SK-N-SH treated with all-trans-retinoic acid at 6 μM for 48 hours (cell line): ENCODE data around the gene DNAJC6.

Source experiments
- BACH2 ChIP-seq: fragments of 250-450 bp; sonication (Bioruptor Pico); IDR thresholded peaks from 2 replicates; pipeline ENCODE4 v1.9.0; 2021; ENCODE audit warnings: mild to moderate bottlenecking, borderline replicate concordance
- OSR1 ChIP-seq: fragments of 250-450 bp; sonication (Bioruptor Pico); IDR thresholded peaks from 2 replicates; pipeline ENCODE4 v1.8.0; 2022; ENCODE audit warnings: moderate library complexity, mild to moderate bottlenecking, inconsistent platforms
- RARB ChIP-seq: fragments of 250-450 bp; sonication (Bioruptor Pico); IDR thresholded peaks from 2 replicates; pipeline ENCODE4 v1.8.0; 2021; ENCODE audit warnings: mild to moderate bottlenecking, moderate library complexity
- SNAI2 ChIP-seq: fragments of 250-450 bp; sonication (Bioruptor Pico); IDR thresholded peaks from 2 replicates; pipeline ENCODE4 v1.5.0; 2020; ENCODE audit warnings: mild to moderate bottlenecking, moderate library complexity
- TOX ChIP-seq: fragments of 250-450 bp; sonication (Bioruptor Pico); IDR thresholded peaks from 2 replicates; pipeline ENCODE4 v1.8.0; 2021; ENCODE audit warnings: mild to moderate bottlenecking, moderate library complexity, borderline replicate concordance
- TF ChIP-seq, protein P1 (sequence below): fragments of 250-450 bp; sonication (Bioruptor Pico); IDR thresholded peaks from 2 replicates; pipeline ENCODE4 v1.5.1; 2020; ENCODE audit warnings: low read depth, mild to moderate bottlenecking, moderate library complexity

DNA sequence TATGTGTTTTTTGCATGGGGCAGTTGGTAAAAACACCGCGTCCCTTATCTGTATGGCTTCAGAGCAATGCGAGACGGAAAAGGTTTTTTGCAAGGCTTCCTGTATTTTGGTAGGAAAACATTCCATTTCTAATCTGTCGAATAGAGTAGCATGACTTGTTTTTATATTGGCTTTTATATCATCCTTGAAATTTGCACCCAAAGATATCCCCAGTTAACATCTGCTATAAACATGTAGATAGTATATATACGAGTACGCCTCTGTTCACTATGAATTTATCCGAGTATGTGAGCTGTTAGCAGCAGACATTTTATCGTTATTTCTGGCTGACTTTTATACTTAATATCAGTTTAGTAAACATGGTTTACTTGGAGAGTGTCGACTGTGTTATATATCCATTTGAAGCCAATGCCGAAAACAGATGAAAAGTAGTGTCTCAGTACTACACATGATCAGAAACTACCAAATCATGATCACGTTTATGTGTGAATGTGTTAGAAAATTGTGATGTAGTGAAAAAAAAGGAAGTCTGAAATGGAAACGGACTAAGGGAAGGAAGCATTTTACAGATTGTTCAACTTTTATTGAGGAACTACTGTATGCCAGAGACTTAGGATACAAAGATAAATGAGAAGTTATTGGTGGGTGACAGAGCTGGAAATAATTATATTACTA is 112.1 kb downstream of the DNAJC6 start:
- TF ChIP-seq OSR1 (CRISPR knock-in tag) (no peak), SNAI2 (CRISPR knock-in tag) (no peak), TOX (CRISPR knock-in tag) (no peak), RARB (no peak), BACH2 (CRISPR knock-in tag) (no peak)
- TF ChIP-seq, protein P1, sequence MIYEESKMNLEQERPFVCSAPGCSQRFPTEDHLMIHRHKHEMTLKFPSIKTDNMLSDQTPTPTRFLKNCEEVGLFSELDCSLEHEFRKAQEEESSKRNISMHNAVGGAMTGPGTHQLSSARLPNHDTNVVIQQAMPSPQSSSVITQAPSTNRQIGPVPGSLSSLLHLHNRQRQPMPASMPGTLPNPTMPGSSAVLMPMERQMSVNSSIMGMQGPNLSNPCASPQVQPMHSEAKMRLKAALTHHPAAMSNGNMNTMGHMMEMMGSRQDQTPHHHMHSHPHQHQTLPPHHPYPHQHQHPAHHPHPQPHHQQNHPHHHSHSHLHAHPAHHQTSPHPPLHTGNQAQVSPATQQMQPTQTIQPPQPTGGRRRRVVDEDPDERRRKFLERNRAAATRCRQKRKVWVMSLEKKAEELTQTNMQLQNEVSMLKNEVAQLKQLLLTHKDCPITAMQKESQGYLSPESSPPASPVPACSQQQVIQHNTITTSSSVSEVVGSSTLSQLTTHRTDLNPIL (CRISPR knock-in tag), result no peak
